ENCODE results near the gene ARAP3.
A peak's percentile ranks its signal among the peaks of the same experiment; 100 is the strongest.

DNA sequence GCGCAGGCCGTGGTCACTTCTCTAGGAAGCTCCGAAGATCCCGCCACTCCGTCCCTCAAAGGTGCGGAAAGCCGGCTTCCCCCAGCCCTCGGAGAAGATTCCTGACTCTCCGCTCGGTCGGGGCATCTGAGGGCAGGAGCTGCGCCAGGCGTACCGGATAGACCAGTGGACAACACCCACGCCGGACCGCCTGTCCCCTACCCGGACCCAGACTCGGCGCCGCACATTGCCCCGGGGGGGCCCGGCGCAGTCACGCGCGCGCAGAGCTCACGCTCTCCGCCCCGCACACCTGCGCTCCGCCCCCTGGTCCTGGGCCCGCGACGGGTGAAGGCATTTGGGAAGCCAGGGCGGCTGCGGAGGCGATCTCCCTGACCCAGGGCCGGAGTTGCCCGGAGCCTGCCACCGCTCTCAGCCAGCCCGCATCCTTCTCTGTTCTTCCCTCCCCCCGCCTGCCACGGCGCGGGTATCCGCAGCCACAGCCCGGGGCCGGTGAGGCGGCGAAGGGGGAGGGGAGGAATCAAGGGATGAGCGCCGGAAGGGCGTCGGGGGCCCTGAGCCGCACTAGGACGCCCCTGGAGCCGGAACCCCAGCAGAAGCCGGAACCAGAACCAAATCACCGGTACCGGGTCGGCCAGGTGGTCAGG is 44.8 kb downstream of the ARAP3 start:
- TF ChIP-seq, protein P1, sequence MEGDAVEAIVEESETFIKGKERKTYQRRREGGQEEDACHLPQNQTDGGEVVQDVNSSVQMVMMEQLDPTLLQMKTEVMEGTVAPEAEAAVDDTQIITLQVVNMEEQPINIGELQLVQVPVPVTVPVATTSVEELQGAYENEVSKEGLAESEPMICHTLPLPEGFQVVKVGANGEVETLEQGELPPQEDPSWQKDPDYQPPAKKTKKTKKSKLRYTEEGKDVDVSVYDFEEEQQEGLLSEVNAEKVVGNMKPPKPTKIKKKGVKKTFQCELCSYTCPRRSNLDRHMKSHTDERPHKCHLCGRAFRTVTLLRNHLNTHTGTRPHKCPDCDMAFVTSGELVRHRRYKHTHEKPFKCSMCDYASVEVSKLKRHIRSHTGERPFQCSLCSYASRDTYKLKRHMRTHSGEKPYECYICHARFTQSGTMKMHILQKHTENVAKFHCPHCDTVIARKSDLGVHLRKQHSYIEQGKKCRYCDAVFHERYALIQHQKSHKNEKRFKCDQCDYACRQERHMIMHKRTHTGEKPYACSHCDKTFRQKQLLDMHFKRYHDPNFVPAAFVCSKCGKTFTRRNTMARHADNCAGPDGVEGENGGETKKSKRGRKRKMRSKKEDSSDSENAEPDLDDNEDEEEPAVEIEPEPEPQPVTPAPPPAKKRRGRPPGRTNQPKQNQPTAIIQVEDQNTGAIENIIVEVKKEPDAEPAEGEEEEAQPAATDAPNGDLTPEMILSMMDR (IDR thresholded peaks at IDR 0.05; ENCODE audit: poor library complexity, severe bottlenecking) = no peak
- TF ChIP-seq POLR2AphosphoS5 (IDR thresholded peaks at IDR 0.05) = no peak
- TF ChIP-seq TAF1 (IDR thresholded peaks at IDR 0.05; ENCODE audit: low read depth) = peak; percentile 12
- no peak for TF ChIP-seq RAD21 (conservative IDR thresholded peaks at IDR 0.05)
- TF ChIP-seq, protein P2, sequence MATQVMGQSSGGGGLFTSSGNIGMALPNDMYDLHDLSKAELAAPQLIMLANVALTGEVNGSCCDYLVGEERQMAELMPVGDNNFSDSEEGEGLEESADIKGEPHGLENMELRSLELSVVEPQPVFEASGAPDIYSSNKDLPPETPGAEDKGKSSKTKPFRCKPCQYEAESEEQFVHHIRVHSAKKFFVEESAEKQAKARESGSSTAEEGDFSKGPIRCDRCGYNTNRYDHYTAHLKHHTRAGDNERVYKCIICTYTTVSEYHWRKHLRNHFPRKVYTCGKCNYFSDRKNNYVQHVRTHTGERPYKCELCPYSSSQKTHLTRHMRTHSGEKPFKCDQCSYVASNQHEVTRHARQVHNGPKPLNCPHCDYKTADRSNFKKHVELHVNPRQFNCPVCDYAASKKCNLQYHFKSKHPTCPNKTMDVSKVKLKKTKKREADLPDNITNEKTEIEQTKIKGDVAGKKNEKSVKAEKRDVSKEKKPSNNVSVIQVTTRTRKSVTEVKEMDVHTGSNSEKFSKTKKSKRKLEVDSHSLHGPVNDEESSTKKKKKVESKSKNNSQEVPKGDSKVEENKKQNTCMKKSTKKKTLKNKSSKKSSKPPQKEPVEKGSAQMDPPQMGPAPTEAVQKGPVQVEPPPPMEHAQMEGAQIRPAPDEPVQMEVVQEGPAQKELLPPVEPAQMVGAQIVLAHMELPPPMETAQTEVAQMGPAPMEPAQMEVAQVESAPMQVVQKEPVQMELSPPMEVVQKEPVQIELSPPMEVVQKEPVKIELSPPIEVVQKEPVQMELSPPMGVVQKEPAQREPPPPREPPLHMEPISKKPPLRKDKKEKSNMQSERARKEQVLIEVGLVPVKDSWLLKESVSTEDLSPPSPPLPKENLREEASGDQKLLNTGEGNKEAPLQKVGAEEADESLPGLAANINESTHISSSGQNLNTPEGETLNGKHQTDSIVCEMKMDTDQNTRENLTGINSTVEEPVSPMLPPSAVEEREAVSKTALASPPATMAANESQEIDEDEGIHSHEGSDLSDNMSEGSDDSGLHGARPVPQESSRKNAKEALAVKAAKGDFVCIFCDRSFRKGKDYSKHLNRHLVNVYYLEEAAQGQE (IDR thresholded peaks at IDR 0.05; ENCODE audit: borderline replicate concordance) = no peak
- peak; percentile 24 for TF ChIP-seq EP300 (conservative IDR thresholded peaks at IDR 0.05; ENCODE audit: poor library complexity, severe bottlenecking)
- no peak for TF ChIP-seq EZH2 (IDR thresholded peaks at IDR 0.05; ENCODE audit: borderline replicate concordance, insufficient read depth, low read length, poor library complexity, severe bottlenecking)
